ENCODE measurements around the gene NLRC5. TPM values are rescaled to one million over a fixed set of nuclear protein-coding genes. Genes with fewer than 3 reads are reported as not detected.

Gene NLRC5
- total RNA-seq, 1 experiment from 2014 or later, result 0.98 TPM

- ATAC-seq, result peak; percentile 2; the same call in 1 of the 2 replicates
- intact Hi-C loops (cut with micrococcal nuclease), result loop anchor here (5.0 to 10.0 kb wide), 4 partner anchors 40 to 220 kb away; partner anchors contain the start of genes NLRC5 and SLC12A3
- CTCF ChIA-PET, result interaction anchor here (0.8 kb wide), 1 partner anchor 98 kb away, joined by 3 read pairs; no protein-coding TSS in a partner anchor
Measured at GRCh38 chr16:56946767-56947603, 42.4 kb upstream of the NLRC5 start.

DNA sequence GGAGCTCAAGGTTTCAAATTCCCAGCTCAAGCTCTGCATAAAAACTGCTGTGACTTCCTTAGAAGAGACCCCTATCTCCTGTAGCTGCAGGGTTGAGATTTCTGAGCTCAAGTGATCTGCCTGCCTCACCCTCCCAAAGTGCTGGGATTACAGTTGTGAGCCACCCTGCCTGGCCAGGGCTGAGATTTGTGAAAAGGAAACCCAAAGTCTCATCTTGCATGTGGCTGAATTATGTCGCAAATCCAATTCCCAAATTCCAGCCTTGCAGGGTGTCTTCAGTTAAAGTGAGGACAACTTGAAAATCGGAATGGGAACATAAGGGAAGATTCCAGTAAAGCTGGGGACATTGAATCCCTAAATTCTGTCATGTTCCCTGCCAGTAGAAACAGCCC is 41.8 kb upstream of the NLRC5 start:
- H3K27ac ChIP-seq (ENCODE audit: low read length), result no peak overlapping the region
- no peaks in the 10 kb centered on the region for H3K27me3 ChIP-seq (ENCODE audit: low read length)
- no peak overlapping the region for H3K4me2 ChIP-seq (ENCODE audit: low read length)
- no peak overlapping the region for H3K9ac ChIP-seq (ENCODE audit: low read length)
- TF ChIP-seq, protein P1, sequence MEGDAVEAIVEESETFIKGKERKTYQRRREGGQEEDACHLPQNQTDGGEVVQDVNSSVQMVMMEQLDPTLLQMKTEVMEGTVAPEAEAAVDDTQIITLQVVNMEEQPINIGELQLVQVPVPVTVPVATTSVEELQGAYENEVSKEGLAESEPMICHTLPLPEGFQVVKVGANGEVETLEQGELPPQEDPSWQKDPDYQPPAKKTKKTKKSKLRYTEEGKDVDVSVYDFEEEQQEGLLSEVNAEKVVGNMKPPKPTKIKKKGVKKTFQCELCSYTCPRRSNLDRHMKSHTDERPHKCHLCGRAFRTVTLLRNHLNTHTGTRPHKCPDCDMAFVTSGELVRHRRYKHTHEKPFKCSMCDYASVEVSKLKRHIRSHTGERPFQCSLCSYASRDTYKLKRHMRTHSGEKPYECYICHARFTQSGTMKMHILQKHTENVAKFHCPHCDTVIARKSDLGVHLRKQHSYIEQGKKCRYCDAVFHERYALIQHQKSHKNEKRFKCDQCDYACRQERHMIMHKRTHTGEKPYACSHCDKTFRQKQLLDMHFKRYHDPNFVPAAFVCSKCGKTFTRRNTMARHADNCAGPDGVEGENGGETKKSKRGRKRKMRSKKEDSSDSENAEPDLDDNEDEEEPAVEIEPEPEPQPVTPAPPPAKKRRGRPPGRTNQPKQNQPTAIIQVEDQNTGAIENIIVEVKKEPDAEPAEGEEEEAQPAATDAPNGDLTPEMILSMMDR (conservative IDR thresholded peaks at IDR 0.05; ENCODE audit: low read depth, low read length), result no peak
- TF ChIP-seq EZH2phosphoT487 (IDR thresholded peaks at IDR 0.05; ENCODE audit: borderline replicate concordance, low read length) (no peak), EZH2 (IDR thresholded peaks at IDR 0.05; ENCODE audit: low read length, unreplicated experiment) (no peak)
- no peak for DNase-seq
- no peaks in the 10 kb centered on the region for H3K9me2 ChIP-seq (replicated peaks; ENCODE audit: low read length)
- BruUV-seq (replicated peaks), result no TSS peak
- H3F3A ChIP-seq (ENCODE audit: low read length, unreplicated experiment), result no peaks in the 10 kb centered on the region
- ATAC-seq, result no peak
- no peak overlapping the region for H2AFZ ChIP-seq (ENCODE audit: low read length)
- ChIA-PET CTCF (interaction anchor here (0.8 kb wide), 1 partner anchor 98 kb away, joined by 3 read pairs; no protein-coding TSS in a partner anchor), POLR2A (ENCODE audit: unreplicated experiment) (interaction anchor here (0.5 kb wide), 2 partner anchors 240 to 321 kb away, joined by 4 read pairs; no protein-coding TSS in a partner anchor)
- intact Hi-C loops (cut with micrococcal nuclease), result loop anchor here (5.0 to 10.0 kb wide), 4 partner anchors 40 to 220 kb away; partner anchors contain the start of genes NLRC5 and SLC12A3
- peaks cover 16% of the 10 kb centered on the region; the same call in 1 of the 2 replicates for H3K36me3 ChIP-seq (ENCODE audit: low read depth, low read length)
- no peaks in the 10 kb centered on the region for H3K9me3 ChIP-seq (ENCODE audit: low read length)
- H3K79me2 ChIP-seq (ENCODE audit: low read length), result no peaks in the 10 kb centered on the region
- H4K20me1 ChIP-seq (ENCODE audit: low read length), result no peaks in the 10 kb centered on the region
- no peak overlapping the region for H3K4me3 ChIP-seq (ENCODE audit: low read length)
- peaks cover 17% of the 10 kb centered on the region for H3K4me1 ChIP-seq (ENCODE audit: insufficient read depth, low read length)

More at GRCh38 chr16:56946767-56947603, 42.4 kb upstream of the NLRC5 start:
- DNase-seq, result no peak
- H3K27ac ChIP-seq (ENCODE audit: low read length), result no peak overlapping the region
- no peaks in the 10 kb centered on the region for H4K20me1 ChIP-seq (ENCODE audit: low read length)
- H3K4me1 ChIP-seq (ENCODE audit: insufficient read depth, low read length), result peaks cover 17% of the 10 kb centered on the region
- H3K9ac ChIP-seq (ENCODE audit: low read length), result no peak overlapping the region
- no peaks in the 10 kb centered on the region for H3F3A ChIP-seq (ENCODE audit: low read length, unreplicated experiment)
- H3K4me3 ChIP-seq (ENCODE audit: low read length), result no peak overlapping the region
- TF ChIP-seq, protein P1 (conservative IDR thresholded peaks at IDR 0.05; ENCODE audit: low read depth, low read length), result no peak
- TF ChIP-seq EZH2 (IDR thresholded peaks at IDR 0.05; ENCODE audit: low read length, unreplicated experiment) (no peak), EZH2phosphoT487 (IDR thresholded peaks at IDR 0.05; ENCODE audit: borderline replicate concordance, low read length) (no peak)
- H2AFZ ChIP-seq (ENCODE audit: low read length), result no peak overlapping the region
- H3K4me2 ChIP-seq (ENCODE audit: low read length), result no peak overlapping the region
- H3K9me3 ChIP-seq (ENCODE audit: low read length), result no peaks in the 10 kb centered on the region
- H3K9me2 ChIP-seq (replicated peaks; ENCODE audit: low read length), result no peaks in the 10 kb centered on the region
- POLR2A ChIA-PET (ENCODE audit: unreplicated experiment), result interaction anchor here (0.5 kb wide), 2 partner anchors 241 to 320 kb away, joined by 4 read pairs; no protein-coding TSS in a partner anchor
- no peaks in the 10 kb centered on the region for H3K27me3 ChIP-seq (ENCODE audit: low read length)
- TSS peak; percentile 2 for BruUV-seq (replicated peaks)
- no peaks in the 10 kb centered on the region for H3K79me2 ChIP-seq (ENCODE audit: low read length)
- peaks cover 19% of the 10 kb centered on the region; the same call in 1 of the 2 replicates for H3K36me3 ChIP-seq (ENCODE audit: low read depth, low read length)
